K562 (cell line): Measurements from ENCODE around the gene PRKG2. TPM values are rescaled to one million over a fixed set of nuclear protein-coding genes. Genes with fewer than 3 reads are reported as not detected.

ENCODE experiments used
- ATAC-seq: fragments of 200-7000 bp; cut with Tn5 transposase; 3 replicates; pipeline ENCODE4 v1.9.1; 2020; ENCODE audit warnings: moderate library complexity
- BruUV-seq: library from RNA; stranded (reverse); fragments of 400-500 nt; replicated peaks from 2 replicates; lab custom pipeline; 2021; lab: Mats Ljungman, UMichigan
- CTCF ChIA-PET: fragments of 300-600 bp; formaldehyde crosslinking; extraction: SDS; loops from one replicate; lab custom pipeline; 2021; ENCODE audit warnings: low intra/inter-chr PET ratio; lab: Yijun Ruan, JAX
- POLR2A ChIA-PET: fragments of 300-600, 350-650 bp; sonication (Branson Sonifier 250); formaldehyde crosslinking; extraction: SDS; loops from one replicate; lab custom pipeline; 2021; ENCODE audit warnings: antibody characterized with exemption, inconsistent platforms; lab: Yijun Ruan, JAX
- DNase-seq, 4 experiments: peaks; one replicate each; pipeline versions ENCODE4 v3.0.0 to v3.0.0-alpha.2; 2011 to 2018; ENCODE audit warnings: low spot score in 3 of 4, mixed read lengths in 3 of 4; ENCODE audit errors: extremely low read depth in 1 of 4
- FAIRE-seq: peaks from 2 replicates; lab custom pipeline; 2011; peaks lifted over from hg19 to GRCh38; lab: Jason Lieb, UNC
- H2AFZ ChIP-seq: 2 replicates; pipeline ENCODE4 v1.6.0; 2011; ENCODE audit warnings: low read depth, low read length, control low read depth, inconsistent platforms
- H3K27ac ChIP-seq: fragments of 200-600 bp; 3 replicates; pipeline ENCODE4 v1.8.0; 2011; ENCODE audit warnings: low read depth, mild to moderate bottlenecking, control low read depth, inconsistent platforms, low read length, moderate library complexity, mixed read lengths; ENCODE audit errors: extremely low read depth
- H3K27me3 ChIP-seq, 2 experiments: fragments of 300-600 bp in 1 of 2; 2 replicates in 1 of 2; 3 replicates in 1 of 2; pipeline versions ENCODE4 v1.6.0 to v1.8.0; 2011; ENCODE audit warnings: inconsistent platforms in 2 of 2, low read length in 2 of 2, mild to moderate bottlenecking in 1 of 2, mixed read lengths in 1 of 2, moderate library complexity in 1 of 2; ENCODE audit not compliant: control insufficient read depth in 2 of 2, insufficient read depth in 2 of 2
- H3K36me3 ChIP-seq: fragments of 300-600 bp; 3 replicates; pipeline ENCODE4 v1.8.0; 2011; ENCODE audit warnings: mild to moderate bottlenecking, low read length, inconsistent platforms; ENCODE audit not compliant: control insufficient read depth, insufficient read depth
- H3K4me1 ChIP-seq, 2 experiments: fragments of 200-600 bp in 1 of 2; replicated peaks in 1 of 2; 2 replicates in 1 of 2; 3 replicates in 1 of 2; pipeline versions ENCODE4 v1.5.1 to v1.8.0; 2011; ENCODE audit warnings: inconsistent platforms in 2 of 2, low read length in 2 of 2, mild to moderate bottlenecking in 1 of 2, mixed read lengths in 1 of 2, moderate library complexity in 1 of 2; ENCODE audit not compliant: control insufficient read depth in 2 of 2, insufficient read depth in 2 of 2
- H3K4me2 ChIP-seq: 2 replicates; pipeline ENCODE4 v1.6.1; 2011; ENCODE audit warnings: low read length, control low read depth, inconsistent platforms, mixed read lengths; ENCODE audit not compliant: insufficient read depth
- H3K4me3 ChIP-seq: fragments of 200-600 bp; sonication (generic), shearing (Covaris generic); 2 replicates; pipeline ENCODE4 v1.5.1; 2016; ENCODE audit warnings: control low read depth, inconsistent platforms
- H3K79me2 ChIP-seq: fragments of 200-600 bp; 3 replicates; pipeline ENCODE4 v1.8.0; 2011; ENCODE audit warnings: low read length, inconsistent platforms; ENCODE audit not compliant: control insufficient read depth, insufficient read depth
- H3K9ac ChIP-seq, 2 experiments: 2 replicates each; pipeline versions ENCODE4 v1.6.0 to v1.6.1; 2011; ENCODE audit warnings: low read depth in 2 of 2, low read length in 2 of 2, control low read depth in 1 of 2, inconsistent platforms in 1 of 2, mild to moderate bottlenecking in 1 of 2, mixed read lengths in 1 of 2; ENCODE audit not compliant: insufficient read depth in 1 of 2
- H3K9me1 ChIP-seq: one replicate; pipeline ENCODE4 v1.6.0; 2011; ENCODE audit warnings: inconsistent platforms, mild to moderate bottlenecking, low read length, moderate library complexity; ENCODE audit not compliant: control insufficient read depth, insufficient read depth
- H3K9me3 ChIP-seq: replicated peaks from 2 replicates; pipeline ENCODE4 v1.5.1; 2011; ENCODE audit warnings: low read depth, low read length, inconsistent platforms; ENCODE audit not compliant: control insufficient read depth, insufficient read depth
- H4K20me1 ChIP-seq: replicated peaks from 2 replicates; pipeline ENCODE4 v1.6.1; 2011; ENCODE audit warnings: low read length, inconsistent platforms, mixed read lengths; ENCODE audit not compliant: control insufficient read depth, insufficient read depth
- CBFA2T3 ChIP-seq: fragments of 450-650 bp; IDR thresholded peaks from 2 replicates; pipeline ENCODE4 v1.6.1; 2017
- CHD4 ChIP-seq: fragments of 200-600 bp; sonication (generic); IDR thresholded peaks from 3 replicates; pipeline ENCODE4 v1.6.1; 2012; ENCODE audit warnings: low read depth, mild to moderate bottlenecking, mixed read lengths, low read length, inconsistent platforms; ENCODE audit not compliant: insufficient read depth, insufficient replicate concordance, poor library complexity, severe bottlenecking
- FIP1L1 ChIP-seq: fragments of 200-400 bp; formaldehyde crosslinking; IDR thresholded peaks from 2 replicates; pipeline ENCODE4 v1.6.1; 2018; ENCODE audit warnings: mild to moderate bottlenecking, low read depth, low read length; ENCODE audit not compliant: poor library complexity, severe bottlenecking
- MNT ChIP-seq, 2 experiments: fragments of 450-650 bp; conservative IDR thresholded peaks; 2 replicates each; pipeline ENCODE4 v1.6.1; 2017; ENCODE audit warnings: mild to moderate bottlenecking in 2 of 2, moderate library complexity in 2 of 2
- PHTF2 ChIP-seq: fragments of 250-450 bp; sonication (Bioruptor Pico); IDR thresholded peaks from 2 replicates; pipeline ENCODE4 v1.5.0; 2021; ENCODE audit warnings: mild to moderate bottlenecking
- SMAD2 ChIP-seq: fragments of 150-350 bp; IDR thresholded peaks from 2 replicates; pipeline ENCODE4 v1.6.1; 2014; ENCODE audit warnings: low read depth, mild to moderate bottlenecking, low read length
- SP1 ChIP-seq: sonication (generic); formaldehyde crosslinking; IDR thresholded peaks from 2 replicates; pipeline ENCODE4 v1.8.1; 2022; ENCODE audit warnings: mild to moderate bottlenecking, missing genetic modification reagents
- TGIF2 ChIP-seq: sonication (generic); formaldehyde crosslinking; IDR thresholded peaks from 2 replicates; pipeline ENCODE4 v1.8.1; 2022; ENCODE audit warnings: mild to moderate bottlenecking, missing genetic modification reagents, moderate library complexity
- ZFX ChIP-seq: sonication (generic); formaldehyde crosslinking; IDR thresholded peaks from 2 replicates; pipeline ENCODE4 v1.8.0; 2022; ENCODE audit warnings: mild to moderate bottlenecking, missing genetic modification reagents, moderate library complexity
- ZNF445 ChIP-seq: fragments of 250-450 bp; sonication (Bioruptor Pico); IDR thresholded peaks from 2 replicates; pipeline ENCODE4 v1.4.0; 2020; ENCODE audit warnings: low read depth, mild to moderate bottlenecking, moderate library complexity
- WGBS: fragments of 100-300 bp; shearing (Covaris generic); methylation state at CpG from one replicate; pipeline ENCODE4 v1.1.6; 2016; ENCODE audit warnings: low coverage, mixed read lengths; ENCODE audit not compliant: insufficient coverage; ENCODE audit errors: missing lambda C conversion rate; 5-methylcytosine and 5-hydroxymethylcytosine counted together
- in situ Hi-C: fragments of 300-500 bp; cut with MboI; formaldehyde crosslinking; loops from 4 replicates; pipeline ENCODE4 v1.15.0; 2018; ENCODE audit warnings: inconsistent platforms, mixed read lengths
- intact Hi-C: fragments of 100-400 bp; cut with micrococcal nuclease; formaldehyde crosslinking; loops from 2 replicates; pipeline ENCODE4 v1.14.2; 2022
- polyA plus RNA-seq, 8 experiments: library from polyadenylated mRNA; depleted of rRNA in 4 of 8; stranded (reverse) in 5 of 8; unstranded in 3 of 8; fragments of >200 nt; fragmentation: Nextera tagmentation in 2 of 8; fragmentation: Illumina TruSeq in 1 of 8; extraction: Ambion mirVana in 2 of 8; extraction: Trizol in 1 of 8; gene quantifications; 2 replicates each; pipeline versions ENCODE4 v1.2.1 to v1.2.3, GENCODE V29; 2011 to 2014; ENCODE audit warnings: inconsistent platforms in 1 of 8, missing spikeins in 1 of 8
- total RNA-seq, 7 experiments: library from RNA; depleted of rRNA in 6 of 7; stranded (reverse); fragments of >200 nt in 6 of 7; fragmentation: Illumina TruSeq in 2 of 7; extraction: Trizol in 2 of 7; gene quantifications; 2 replicates each; pipeline versions ENCODE4 v1.2.1 to v1.2.3, GENCODE V29; 2011 to 2021; ENCODE audit warnings: low replicate concordance in 1 of 7
- TF ChIP-seq, protein P1 (sequence below): fragments of 450-650 bp; IDR thresholded peaks from one replicate; pipeline ENCODE4 v1.6.1; 2018; ENCODE audit warnings: mild to moderate bottlenecking, moderate library complexity; ENCODE audit not compliant: partially characterized antibody
- TF ChIP-seq, protein P2 (sequence below): fragments of 250-450 bp; sonication (Bioruptor Pico); IDR thresholded peaks from 2 replicates; pipeline ENCODE4 v1.5.0; 2021

The PRKG2 gene
- total and polyA plus RNA-seq, 9 of the 15 experiments (the other 6 are each of a cell fraction or from before 2014, with no cell fraction given) = 0.01 to 0.68 (median 0.34) TPM

DNA sequence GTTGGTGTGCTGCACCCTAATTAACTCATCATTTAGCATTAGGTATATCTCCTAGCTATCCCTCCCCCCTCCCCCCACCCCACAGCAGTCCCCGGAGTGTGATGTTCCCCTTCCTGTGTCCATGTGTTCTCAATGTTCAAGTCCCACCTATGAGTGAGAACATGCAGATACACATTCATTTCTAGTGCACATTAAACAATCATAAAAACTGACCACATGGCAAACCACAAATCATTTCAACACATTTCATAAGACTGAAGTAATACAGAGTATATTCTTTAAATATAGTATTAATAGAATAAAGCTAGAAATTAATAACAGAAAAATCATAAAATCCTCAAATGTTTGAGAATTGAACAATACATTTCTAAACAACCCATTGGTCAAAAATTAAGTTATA lies 34.1 kb downstream of the PRKG2 start:
- no TSS peak for BruUV-seq
- no peaks in the 10 kb centered on the region for H4K20me1 ChIP-seq
- DNase-seq (no peak), FAIRE-seq (no peak), ATAC-seq (no peak)
- WGBS = no CpG with 5 or more reads among the region's 1 CpG
- H3K27ac ChIP-seq = no peak overlapping the region
- H3K4me3 ChIP-seq = no peak overlapping the region
- H3K79me2 ChIP-seq = no peaks in the 10 kb centered on the region
- intact Hi-C loops = no loop called here
- no peak overlapping the region for H3K9ac ChIP-seq
- H3K9me1 ChIP-seq = no peaks in the 10 kb centered on the region
- H3K4me2 ChIP-seq = no peak overlapping the region
- no peak for TF ChIP-seq ZFX (CRISPR knock-in tag)
- TF ChIP-seq FIP1L1 = no peak
- no peak for TF ChIP-seq SMAD2
- no peak for TF ChIP-seq TGIF2 (CRISPR knock-in tag)
- no peak for TF ChIP-seq ZNF445 (CRISPR knock-in tag)
- TF ChIP-seq CBFA2T3 = no peak
- no peak for TF ChIP-seq PHTF2 (CRISPR knock-in tag)
- TF ChIP-seq, protein P1, sequence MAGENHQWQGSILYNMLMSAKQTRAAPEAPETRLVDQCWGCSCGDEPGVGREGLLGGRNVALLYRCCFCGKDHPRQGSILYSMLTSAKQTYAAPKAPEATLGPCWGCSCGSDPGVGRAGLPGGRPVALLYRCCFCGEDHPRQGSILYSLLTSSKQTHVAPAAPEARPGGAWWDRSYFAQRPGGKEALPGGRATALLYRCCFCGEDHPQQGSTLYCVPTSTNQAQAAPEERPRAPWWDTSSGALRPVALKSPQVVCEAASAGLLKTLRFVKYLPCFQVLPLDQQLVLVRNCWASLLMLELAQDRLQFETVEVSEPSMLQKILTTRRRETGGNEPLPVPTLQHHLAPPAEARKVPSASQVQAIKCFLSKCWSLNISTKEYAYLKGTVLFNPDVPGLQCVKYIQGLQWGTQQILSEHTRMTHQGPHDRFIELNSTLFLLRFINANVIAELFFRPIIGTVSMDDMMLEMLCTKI = no peak
- TF ChIP-seq CHD4 = no peak
- no peak for TF ChIP-seq MNT (conservative IDR thresholded peaks at IDR 0.05)
- no peak for TF ChIP-seq SP1 (CRISPR knock-in tag)
- TF ChIP-seq, protein P2, sequence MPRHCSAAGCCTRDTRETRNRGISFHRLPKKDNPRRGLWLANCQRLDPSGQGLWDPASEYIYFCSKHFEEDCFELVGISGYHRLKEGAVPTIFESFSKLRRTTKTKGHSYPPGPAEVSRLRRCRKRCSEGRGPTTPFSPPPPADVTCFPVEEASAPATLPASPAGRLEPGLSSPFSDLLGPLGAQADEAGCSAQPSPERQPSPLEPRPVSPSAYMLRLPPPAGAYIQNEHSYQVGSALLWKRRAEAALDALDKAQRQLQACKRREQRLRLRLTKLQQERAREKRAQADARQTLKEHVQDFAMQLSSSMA (CRISPR knock-in tag) = no peak
- H3K36me3 ChIP-seq = no peaks in the 10 kb centered on the region
- H3K9me3 ChIP-seq = no peaks in the 10 kb centered on the region
- no peaks in the 10 kb centered on the region for H3K4me1 ChIP-seq
- in situ Hi-C loops = no loop called here
- H3K27me3 ChIP-seq = no peaks in the 10 kb centered on the region
- CTCF ChIA-PET = no interaction called here
- POLR2A ChIA-PET = no interaction called here
- no peak overlapping the region for H2AFZ ChIP-seq
